Stimulated activated CD8-positive, alpha-beta memory T cell treated with anti-CD3 and anti-CD28 coated beads, Interleukin-12 subunit alpha, Interleukin-12 subunit beta, amount 100 ng/mL, for 1 hour (primary cell): Measurements from ENCODE around the gene MISP3.
"Not testable (repeated sequence)": the region's sequence is repeated elsewhere in the genome, so short reads cannot be mapped to it uniquely, and the experiment has no call there.

Source experiments
- DNase-seq: peaks from one replicate; pipeline ENCODE4 v3.0.0-alpha.2; 2020; ENCODE audit warnings: low read depth

MISP3 gene

GRCh38 chr19:14072535-14073260 lies at the start of gene MISP3:
Gene MISP3, plus strand, starts transcription at chr19:14072786. Its CDS starts 524 bp downstream, at chr19:14073310.
- DNase-seq, result no peak

- DNase-seq, result no peak
These were observed 49.0 kb upstream of the MISP3 start for GRCh38 chr19:14023404-14024235.

- not testable (repeated sequence) for DNase-seq
These were observed 45.9 kb upstream of the MISP3 start for GRCh38 chr19:14026652-14027192.

- no peak for DNase-seq
These were observed 44.6 kb upstream of the MISP3 start, which contains the start of gene RLN3 for GRCh38 chr19:14027856-14028450. Gene RLN3, plus strand, starts transcription at chr19:14028148. Its CDS starts 57 bp downstream, at chr19:14028205.

GRCh38 chr19:14028901-14029300 lies 43.7 kb upstream of the MISP3 start:
- no peak for DNase-seq

GRCh38 chr19:14030997-14031718 lies 41.4 kb upstream of the MISP3 start:
- DNase-seq, result no peak

- peak; percentile 69 for DNase-seq
These were observed 40.7 kb upstream of the MISP3 start, which contains the start of gene IL27RA for GRCh38 chr19:14031719-14032480. Gene IL27RA, plus strand, starts transcription at chr19:14031762. Its CDS starts 111 bp downstream, at chr19:14031873.

- DNase-seq, result no peak
These were observed 38.6 kb upstream of the MISP3 start for GRCh38 chr19:14033946-14034345.

- DNase-seq, result not testable (repeated sequence)
These were observed 37.4 kb upstream of the MISP3 start for GRCh38 chr19:14035159-14035558.

GRCh38 chr19:14035706-14036105 lies 36.9 kb upstream of the MISP3 start:
- no peak for DNase-seq

- no peak for DNase-seq
These were observed 33.4 kb upstream of the MISP3 start for GRCh38 chr19:14039181-14039580.

GRCh38 chr19:14042659-14043608 lies 29.7 kb upstream of the MISP3 start:
- DNase-seq, result peak; percentile 36

- DNase-seq, result not testable (repeated sequence)
These were observed 24.7 kb upstream of the MISP3 start for GRCh38 chr19:14047866-14048265.

GRCh38 chr19:14048443-14049153 lies 24.0 kb upstream of the MISP3 start:
- DNase-seq, result peak; percentile 66

- DNase-seq, result no peak
These were observed 22.1 kb upstream of the MISP3 start for GRCh38 chr19:14050512-14050911.

- not testable (repeated sequence) for DNase-seq
These were observed 21.6 kb upstream of the MISP3 start for GRCh38 chr19:14050961-14051360.

- no peak for DNase-seq
These were observed 20.6 kb upstream of the MISP3 start for GRCh38 chr19:14051980-14052379.

GRCh38 chr19:14052470-14052869 lies 20.1 kb upstream of the MISP3 start:
- DNase-seq, result no peak

- DNase-seq, result no peak
These were observed 19.6 kb upstream of the MISP3 start for GRCh38 chr19:14053032-14053431.
